Prostate gland (tissue), 2 donors: Measurements from ENCODE around the gene ZNF516. TPM values are rescaled to one million over a fixed set of nuclear protein-coding genes. Genes with fewer than 3 reads are reported as not detected.
A peak's percentile ranks its signal among the peaks of the same experiment; 100 is the strongest.

ENCODE experiments used
- DNase-seq: peaks from one replicate; pipeline ENCODE4 v3.0.0-alpha.2; 2019; ENCODE audit warnings: low spot score
- H3K27ac ChIP-seq, 2 donors: fragments of 200-600 bp; sonication (generic); 2 replicates each; pipeline ENCODE4 v1.5.1; 2017 to 2019
- H3K27me3 ChIP-seq: fragments of 200-600 bp; sonication (generic); replicated peaks from 2 replicates; pipeline ENCODE4 v1.5.1; 2019; ENCODE audit not compliant: insufficient read depth
- H3K36me3 ChIP-seq, 2 donors: fragments of 200-600 bp; sonication (generic); 1 replicate in 1 of 2; 2 replicates in 1 of 2; pipeline versions ENCODE4 v1.5.1 to v1.8.1; 2017 to 2019
- H3K4me1 ChIP-seq: fragments of 200-600 bp; sonication (generic); replicated peaks from 2 replicates; pipeline ENCODE4 v1.5.1; 2019
- H3K4me3 ChIP-seq, 2 donors: fragments of 200-600 bp; sonication (generic); 2 replicates each; pipeline ENCODE4 v1.5.1; 2017 to 2019
- H3K9me3 ChIP-seq: fragments of 200-600 bp; sonication (generic); 2 replicates; pipeline ENCODE4 v1.5.1; 2017
- POLR2A ChIP-seq: fragments of 450-650 bp; IDR thresholded peaks from one replicate; pipeline ENCODE4 v1.6.1; 2016; ENCODE audit warnings: antibody characterized with exemption, mild to moderate bottlenecking
- POLR2AphosphoS5 ChIP-seq: sonication (generic); formaldehyde crosslinking; IDR thresholded peaks from one replicate; pipeline ENCODE4 v1.6.1; 2017; ENCODE audit warnings: antibody characterized with exemption
- WGBS: methylation state at CpG from one replicate; pipeline ENCODE4 v1.1.5; 2018; 5-methylcytosine and 5-hydroxymethylcytosine counted together
- intact Hi-C: fragments of 100-400 bp; cut with DNase I; formaldehyde crosslinking; loops from one replicate; pipeline ENCODE4 v1.14.2; 2022
- total RNA-seq, 2 donors: library from RNA; depleted of rRNA; stranded (reverse); fragments of >200 nt; gene quantifications; one replicate each; pipeline ENCODE4 v1.1.0, GENCODE V29; 2016
- TF ChIP-seq, protein P1 (sequence below), 4 experiments: fragments of 200-600 bp in 2 of 4; fragments of 450-650 bp in 2 of 4; sonication (generic) in 2 of 4; IDR thresholded peaks; 1 replicate in 3 of 4; 2 replicates in 1 of 4; pipeline ENCODE4 v1.5.1; 2016 to 2019; ENCODE audit warnings: antibody characterized with exemption in 4 of 4, mild to moderate bottlenecking in 2 of 4, moderate library complexity in 2 of 4

Gene ZNF516
- total RNA-seq, 2 donors from 2014 or later: 25.0 to 158 TPM

DNA sequence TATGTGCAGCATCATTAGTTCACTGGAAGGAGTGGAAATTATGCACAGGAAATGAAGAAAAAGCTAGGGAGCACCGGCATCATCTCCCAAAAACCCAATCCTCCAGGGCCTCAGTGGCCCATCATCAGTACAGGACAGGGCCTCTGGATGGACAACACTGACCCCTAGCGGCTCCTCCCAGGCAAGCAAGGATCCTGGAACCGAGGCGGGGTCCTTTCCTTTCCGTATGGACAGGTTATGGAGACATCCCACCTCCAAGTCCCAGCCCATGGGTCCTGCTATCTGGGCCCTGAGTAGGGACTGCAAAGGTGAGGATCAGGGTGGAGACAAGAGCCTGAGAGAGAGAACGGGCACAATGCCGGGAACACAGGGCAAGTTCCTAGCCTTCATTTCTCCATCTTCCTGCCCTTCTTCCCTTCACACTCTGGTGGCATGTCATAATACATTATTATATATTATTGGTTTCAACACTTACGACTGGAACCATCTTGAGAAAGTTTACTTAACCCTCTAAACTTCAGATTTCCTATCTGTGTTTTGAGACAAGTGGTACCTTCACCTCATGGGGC lies 68.2 kb downstream of the ZNF516 start:
- no peak for TF ChIP-seq POLR2A
- no peak for TF ChIP-seq POLR2AphosphoS5
- TF ChIP-seq, protein P1, sequence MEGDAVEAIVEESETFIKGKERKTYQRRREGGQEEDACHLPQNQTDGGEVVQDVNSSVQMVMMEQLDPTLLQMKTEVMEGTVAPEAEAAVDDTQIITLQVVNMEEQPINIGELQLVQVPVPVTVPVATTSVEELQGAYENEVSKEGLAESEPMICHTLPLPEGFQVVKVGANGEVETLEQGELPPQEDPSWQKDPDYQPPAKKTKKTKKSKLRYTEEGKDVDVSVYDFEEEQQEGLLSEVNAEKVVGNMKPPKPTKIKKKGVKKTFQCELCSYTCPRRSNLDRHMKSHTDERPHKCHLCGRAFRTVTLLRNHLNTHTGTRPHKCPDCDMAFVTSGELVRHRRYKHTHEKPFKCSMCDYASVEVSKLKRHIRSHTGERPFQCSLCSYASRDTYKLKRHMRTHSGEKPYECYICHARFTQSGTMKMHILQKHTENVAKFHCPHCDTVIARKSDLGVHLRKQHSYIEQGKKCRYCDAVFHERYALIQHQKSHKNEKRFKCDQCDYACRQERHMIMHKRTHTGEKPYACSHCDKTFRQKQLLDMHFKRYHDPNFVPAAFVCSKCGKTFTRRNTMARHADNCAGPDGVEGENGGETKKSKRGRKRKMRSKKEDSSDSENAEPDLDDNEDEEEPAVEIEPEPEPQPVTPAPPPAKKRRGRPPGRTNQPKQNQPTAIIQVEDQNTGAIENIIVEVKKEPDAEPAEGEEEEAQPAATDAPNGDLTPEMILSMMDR (IDR thresholded peaks at IDR 0.05): peak in 3 of 4 experiments; percentile 62 to 70 (median 62)
- Histone ChIP-seq H3K4me3 (no peak overlapping the region), H3K4me1 (peaks cover 2% of the 10 kb centered on the region), H3K27me3 (no peaks in the 10 kb centered on the region), H3K9me3 (no peaks in the 10 kb centered on the region), H3K36me3 (no peaks in the 10 kb centered on the region), H3K27ac (no peak overlapping the region)
- WGBS: 57% methylated on average over 8 of the region's 8 CpGs
- DNase-seq: peak; percentile 49
- intact Hi-C loops: loop anchor here (2.0 kb wide), 1 partner anchor 28 kb away; no protein-coding TSS in a partner anchor

GRCh38 chr18:76425146-76426131 lies 69.6 kb downstream of the ZNF516 start:
- H3K4me3 ChIP-seq: no peak overlapping the region
- H3K4me1 ChIP-seq: peaks cover 4% of the 10 kb centered on the region
- DNase-seq: no peak
- no peaks in the 10 kb centered on the region for H3K36me3 ChIP-seq
- TF ChIP-seq, protein P1 (IDR thresholded peaks at IDR 0.05): no peak
- TF ChIP-seq POLR2A (no peak), POLR2AphosphoS5 (no peak)
- intact Hi-C loops: loop anchor here (2.0 kb wide), 1 partner anchor 27 kb away; no protein-coding TSS in a partner anchor
- H3K27me3 ChIP-seq: no peaks in the 10 kb centered on the region
- WGBS: 74% methylated on average over 22 of the region's 22 CpGs
- no peaks in the 10 kb centered on the region for H3K9me3 ChIP-seq
- no peak overlapping the region for H3K27ac ChIP-seq

DNA sequence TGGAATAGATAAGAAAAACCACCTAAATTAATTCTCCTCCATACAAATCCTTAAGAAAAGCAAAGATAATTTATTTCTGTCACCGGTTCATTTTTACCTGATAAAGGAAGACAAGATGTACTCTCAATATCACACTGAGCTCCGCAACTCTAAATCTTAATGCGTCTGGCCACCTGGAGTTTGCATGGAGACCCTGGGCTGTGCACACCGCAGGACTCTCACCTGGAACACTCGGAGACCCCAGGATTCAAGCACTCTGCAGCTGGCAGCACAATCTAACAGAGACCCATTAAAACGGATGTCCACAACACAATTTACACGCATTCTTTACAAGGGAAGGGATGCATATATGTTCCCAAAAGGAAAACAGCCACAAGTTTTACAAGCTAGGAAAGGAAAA lies 72.2 kb downstream of the ZNF516 start:
- TF ChIP-seq POLR2AphosphoS5: peak; percentile 79
- TF ChIP-seq, protein P1 (IDR thresholded peaks at IDR 0.05): no peak
- no peak for TF ChIP-seq POLR2A
- WGBS: 34% methylated on average over 7 of the region's 7 CpGs
- peaks cover 4% of the 10 kb centered on the region for H3K4me1 ChIP-seq
- peak overlapping the region in 1 of 2 donors; percentile 54 for H3K27ac ChIP-seq
- H3K36me3 ChIP-seq: no peaks in the 10 kb centered on the region
- no peak overlapping the region for H3K4me3 ChIP-seq
- DNase-seq: no peak
- no peaks in the 10 kb centered on the region for H3K27me3 ChIP-seq
- intact Hi-C loops: no loop called here
- H3K9me3 ChIP-seq: no peaks in the 10 kb centered on the region

- Histone ChIP-seq H3K9me3 (no peaks in the 10 kb centered on the region), H3K36me3 (no peaks in the 10 kb centered on the region), H3K27me3 (no peaks in the 10 kb centered on the region), H3K27ac (peak overlapping the region; percentile 11 to 54), H3K4me3 (no peak overlapping the region), H3K4me1 (peaks cover 4% of the 10 kb centered on the region)
- no peak for DNase-seq
- WGBS: 62% methylated on average over 11 of the region's 11 CpGs
- intact Hi-C loops: no loop called here
- TF ChIP-seq, protein P1 (IDR thresholded peaks at IDR 0.05): no peak
- TF ChIP-seq POLR2A: no peak
- TF ChIP-seq POLR2AphosphoS5: no peak
These were observed 72.9 kb downstream of the ZNF516 start for GRCh38 chr18:76422121-76422520.
